Cardiac fibroblast (primary cell): Measurements from ENCODE around the gene CORO2B.

Experiments used
- DNase-seq, 2 donors: peaks; one replicate each; pipeline versions ENCODE4 v3.0.0 to v3.0.0-alpha.2; 2010; ENCODE audit warnings: low read depth in 2 of 2
- H3K4me3 ChIP-seq, 2 donors: replicated peaks in 1 of 2; 1 replicate in 1 of 2; 2 replicates in 1 of 2; pipeline ENCODE4 v1.5.1; 2011; ENCODE audit warnings: low read depth in 2 of 2, low read length in 2 of 2, mild to moderate bottlenecking in 2 of 2, moderate library complexity in 1 of 2
- CTCF ChIP-seq: IDR thresholded peaks from one replicate; pipeline ENCODE4 v1.5.1; 2011; ENCODE audit warnings: low read depth, mild to moderate bottlenecking, low read length, inconsistent platforms

The CORO2B gene

GRCh38 chr15:68581725-68582124, 2.9 kb downstream of the CORO2B start:
- no peak overlapping the region for H3K4me3 ChIP-seq
- no peak for DNase-seq
- TF ChIP-seq CTCF: no peak

- H3K4me3 ChIP-seq: no peak overlapping the region
- TF ChIP-seq CTCF: no peak
- no peak for DNase-seq
Measured at GRCh38 chr15:68582236-68582635, 3.4 kb downstream of the CORO2B start.

GRCh38 chr15:68582864-68583263, 4.1 kb downstream of the CORO2B start:
- DNase-seq: no peak
- TF ChIP-seq CTCF: no peak
- H3K4me3 ChIP-seq: no peak overlapping the region

- H3K4me3 ChIP-seq: no peak overlapping the region
- no peak for TF ChIP-seq CTCF
- no peak for DNase-seq
Measured at GRCh38 chr15:68583321-68583720, 4.5 kb downstream of the CORO2B start.

GRCh38 chr15:68583936-68584755, 5.4 kb downstream of the CORO2B start:
- no peak overlapping the region for H3K4me3 ChIP-seq
- no peak for TF ChIP-seq CTCF
- DNase-seq: no peak

- no peak for TF ChIP-seq CTCF
- H3K4me3 ChIP-seq: no peak overlapping the region
- DNase-seq: no peak
Measured at GRCh38 chr15:68584756-68585573, 6.2 kb downstream of the CORO2B start.
